ENCODE measurements around the gene PRR9. TPM values are rescaled to one million over a fixed set of nuclear protein-coding genes. Genes with fewer than 3 reads are reported as not detected.

Gene PRR9
- total and polyA plus RNA-seq, 2 of the 8 experiments (the other 6 are each of a cell fraction or from before 2014, with no cell fraction given), result not detected

- Histone ChIP-seq H2AFZ (ENCODE audit: low read length) (no peak overlapping the region), H3K4me3 (ENCODE audit: extremely low read depth in 1 of 4, insufficient read depth in 2 of 4, low read depth in 3 of 4, low read length in 4 of 4) (no peak overlapping the region), H4K91ac (replicated peaks; ENCODE audit: insufficient read length, low read length) (no peak overlapping the region), H3K79me1 (ENCODE audit: low read depth, low read length) (no peaks in the 10 kb centered on the region), H3K4ac (replicated peaks; ENCODE audit: insufficient read length, low read depth, low read length) (no peak overlapping the region), H3K18ac (ENCODE audit: extremely low read depth, low read length) (no peak overlapping the region), H2BK20ac (ENCODE audit: low read length) (no peak overlapping the region), H2BK120ac (replicated peaks; ENCODE audit: low read depth, low read length) (no peak overlapping the region), H2BK12ac (ENCODE audit: low read depth, low read length) (no peak overlapping the region), H2BK5ac (ENCODE audit: low read depth, low read length) (no peak overlapping the region), H3K23me2 (ENCODE audit: low read depth, low read length) (no peaks in the 10 kb centered on the region), H3K4me2 (ENCODE audit: insufficient read depth in 1 of 2, low read depth in 2 of 2, low read length in 2 of 2) (no peak overlapping the region), H3K9ac (replicated peaks in 1 of 4; ENCODE audit: extremely low read depth in 1 of 4, low read depth in 3 of 4, low read length in 3 of 4) (no peak overlapping the region), H4K8ac (ENCODE audit: extremely low read depth, insufficient read depth, low read length) (no peak overlapping the region), H3K79me2 (ENCODE audit: control insufficient read depth in 1 of 2, insufficient read depth in 2 of 2, low read length in 2 of 2) (no peaks in the 10 kb centered on the region), H3K56ac (replicated peaks; ENCODE audit: insufficient read length, low read depth, low read length) (no peak overlapping the region), H2AK5ac (ENCODE audit: low read depth, low read length) (no peak overlapping the region), H3K27ac (ENCODE audit: low read depth, low read length) (no peak overlapping the region), H4K20me1 (replicated peaks in 1 of 2; ENCODE audit: control insufficient read depth in 1 of 2, insufficient read depth in 2 of 2, low read length in 2 of 2) (no peaks in the 10 kb centered on the region), H3K9me3 (ENCODE audit: insufficient read depth in 2 of 2, low read depth in 1 of 2, low read length in 1 of 2) (no peaks in the 10 kb centered on the region; a peak in 1 of 4 replicates), H4K5ac (ENCODE audit: insufficient read length, low read depth, low read length) (no peak overlapping the region), H2BK15ac (ENCODE audit: low read length) (no peak overlapping the region), H3K27me3 (replicated peaks in 1 of 4; ENCODE audit: control insufficient read depth in 3 of 4, extremely low read depth in 1 of 4, insufficient read depth in 3 of 4, low read length in 3 of 4) (no peaks in the 10 kb centered on the region), H3K14ac (ENCODE audit: insufficient read length) (no peak overlapping the region), H3K23ac (ENCODE audit: insufficient read length) (no peak overlapping the region), H3K36me3 (ENCODE audit: control insufficient read depth in 2 of 4, insufficient read depth in 4 of 4, low read length in 3 of 4) (no peaks in the 10 kb centered on the region), H3K4me1 (replicated peaks in 1 of 4; ENCODE audit: control insufficient read depth in 3 of 4, insufficient read depth in 4 of 4, low read length in 3 of 4) (no peaks in the 10 kb centered on the region)
- 91% methylated on average over 4 of the region's 4 CpGs; no CpG with 5 or more reads in 1 of the 2 experiments for WGBS, 2 experiments (ENCODE audit: extremely low coverage in 1 of 2, insufficient coverage in 1 of 2, insufficient read length in 1 of 2, insufficient replicate concordance in 2 of 2, low coverage in 1 of 2, low lambda C conversion rate in 2 of 2, missing lambda C conversion rate in 1 of 2)
- POLR2A ChIA-PET (ENCODE audit: partially characterized antibody), result no interaction called here
- CTCF ChIA-PET (ENCODE audit: partially characterized antibody), result interaction anchor here (1.0 to 3.3 kb wide), 4 partner anchors 12 to 310 kb away, joined by 3 to 10 read pairs (median 3); no protein-coding TSS in a partner anchor
- DNase-seq (ENCODE audit: low read depth in 1 of 2, low spot score in 2 of 2) (no peak), FAIRE-seq (no peak)
- no peak for TF ChIP-seq CHD1 (IDR thresholded peaks at IDR 0.05; ENCODE audit: low read depth, low read length)
- TF ChIP-seq E2F6 (IDR thresholded peaks at IDR 0.05), result no peak
Observed at GRCh38 chr1:153180556-153180955, 36.8 kb upstream of the PRR9 start.

Data from H1 (cell line).